HepG2 (cell line): ENCODE data around the gene ZNF383. TPM values are rescaled to one million over a fixed set of nuclear protein-coding genes. Genes with fewer than 3 reads are reported as not detected.

Experiments used
- ADNP ChIP-seq: sonication (generic); formaldehyde crosslinking; IDR thresholded peaks from 2 replicates; pipeline ENCODE4 v1.4.0; 2020; ENCODE audit warnings: missing genetic modification reagents
- ASH2L ChIP-seq: fragments of 300-600, 200-600 bp; sonication (generic); IDR thresholded peaks from 2 replicates; pipeline ENCODE4 v1.7.0; 2017; ENCODE audit warnings: low read depth, mild to moderate bottlenecking, moderate library complexity, mixed read lengths, low read length; ENCODE audit not compliant: insufficient read length
- ATF1 ChIP-seq: IDR thresholded peaks from 2 replicates; pipeline ENCODE4 v1.6.1; 2016; ENCODE audit warnings: mild to moderate bottlenecking, control low read depth
- ATF7-NPFF ChIP-seq: sonication (generic); formaldehyde crosslinking; IDR thresholded peaks from 2 replicates; pipeline ENCODE4 v1.8.1; 2023; ENCODE audit warnings: mild to moderate bottlenecking, low read depth, missing genetic modification reagents, moderate library complexity
- CCAR2 ChIP-seq: fragments of 200-400 bp; formaldehyde crosslinking; optimal IDR thresholded peaks from 2 replicates; pipeline ENCODE3; 2018; ENCODE audit warnings: low read depth, mild to moderate bottlenecking, low read length, moderate library complexity
- FLYWCH1 ChIP-seq: sonication (generic); formaldehyde crosslinking; IDR thresholded peaks from 2 replicates; pipeline ENCODE4 v1.8.1; 2023; ENCODE audit warnings: mild to moderate bottlenecking, missing genetic modification reagents
- FOXA3 ChIP-seq: IDR thresholded peaks from 2 replicates; pipeline ENCODE4 v1.6.1; 2016; ENCODE audit warnings: missing genetic modification reagents, missing compliant biosample characterization
- HCFC1 ChIP-seq: fragments of 150-350 bp; IDR thresholded peaks from 2 replicates; pipeline ENCODE4 v1.6.1; 2014; ENCODE audit warnings: low read depth, low read length
- HOXA3 ChIP-seq: sonication (generic); formaldehyde crosslinking; IDR thresholded peaks from 2 replicates; pipeline ENCODE4 v1.5.0; 2020; ENCODE audit warnings: missing genetic modification reagents
- MAZ ChIP-seq, 2 experiments: sonication (generic) in 1 of 2; formaldehyde crosslinking in 1 of 2; IDR thresholded peaks; 2 replicates each; pipeline versions ENCODE4 v1.5.0 to v1.6.1; 2012 to 2020; ENCODE audit warnings: low read depth in 2 of 2, mild to moderate bottlenecking in 2 of 2, borderline replicate concordance in 1 of 2, improper control_type of control experiment in 1 of 2, low read length in 1 of 2, missing genetic modification reagents in 1 of 2, moderate library complexity in 1 of 2
- RBFOX2 ChIP-seq: fragments of 200-400 bp; formaldehyde crosslinking; IDR thresholded peaks from 2 replicates; pipeline ENCODE4 v1.6.1; 2017; ENCODE audit warnings: low read depth, mild to moderate bottlenecking, low read length
- REPIN1 ChIP-seq: sonication (generic); formaldehyde crosslinking; IDR thresholded peaks from 2 replicates; pipeline ENCODE4 v1.8.0; 2022; ENCODE audit warnings: missing genetic modification reagents, low read depth, mild to moderate bottlenecking, borderline replicate concordance
- RFXANK ChIP-seq: IDR thresholded peaks from 2 replicates; pipeline ENCODE4 v1.6.1; 2016
- RXRA ChIP-seq: sonication (generic); formaldehyde crosslinking; IDR thresholded peaks from 2 replicates; pipeline ENCODE4 v1.5.1; 2020; ENCODE audit warnings: missing genetic modification reagents
- SNAI1 ChIP-seq: sonication (generic); formaldehyde crosslinking; IDR thresholded peaks from 2 replicates; pipeline ENCODE4 v1.5.0; 2020; ENCODE audit warnings: mild to moderate bottlenecking, missing genetic modification reagents, borderline replicate concordance
- SRY ChIP-seq: sonication (generic); formaldehyde crosslinking; IDR thresholded peaks from 2 replicates; pipeline ENCODE4 v1.8.0; 2022; ENCODE audit warnings: mild to moderate bottlenecking, missing genetic modification reagents
- STAT5B ChIP-seq: sonication (generic); formaldehyde crosslinking; IDR thresholded peaks from 2 replicates; pipeline ENCODE4 v1.4.0; 2020; ENCODE audit warnings: missing genetic modification reagents
- TOPORS ChIP-seq: sonication (generic); formaldehyde crosslinking; IDR thresholded peaks from 2 replicates; pipeline ENCODE4 v1.8.0; 2023; ENCODE audit warnings: mild to moderate bottlenecking, missing genetic modification reagents
- ZFP82 ChIP-seq: sonication (generic); formaldehyde crosslinking; IDR thresholded peaks from 2 replicates; pipeline ENCODE4 v1.5.1; 2020; ENCODE audit warnings: mild to moderate bottlenecking, missing genetic modification reagents, borderline replicate concordance
- ZNF253 ChIP-seq: sonication (generic); formaldehyde crosslinking; IDR thresholded peaks from 2 replicates; pipeline ENCODE4 v1.8.0; 2022; ENCODE audit warnings: mild to moderate bottlenecking, missing genetic modification reagents, borderline replicate concordance
- ZNF543 ChIP-seq: sonication (generic); formaldehyde crosslinking; IDR thresholded peaks from 2 replicates; pipeline ENCODE4 v1.4.0; 2020; ENCODE audit warnings: mild to moderate bottlenecking, missing genetic modification reagents
- ZNF589 ChIP-seq: sonication (generic); formaldehyde crosslinking; conservative IDR thresholded peaks from 2 replicates; pipeline ENCODE4 v1.8.0; 2022; ENCODE audit warnings: mild to moderate bottlenecking, moderate library complexity, missing genetic modification reagents
- ZNF629 ChIP-seq: sonication (generic); formaldehyde crosslinking; conservative IDR thresholded peaks from 2 replicates; pipeline ENCODE4 v1.5.0; 2020; ENCODE audit warnings: missing genetic modification reagents
- ZNF710 ChIP-seq: sonication (generic); formaldehyde crosslinking; IDR thresholded peaks from 2 replicates; pipeline ENCODE4 v1.5.0; 2020; ENCODE audit warnings: mild to moderate bottlenecking, missing genetic modification reagents, borderline replicate concordance
- polyA plus RNA-seq, 8 experiments: library from polyadenylated mRNA; depleted of rRNA in 3 of 8; stranded (reverse) in 7 of 8; unstranded in 1 of 8; fragments of >200 nt; fragmentation: Illumina TruSeq in 4 of 8; extraction: Trizol in 4 of 8; gene quantifications; 2 replicates each; pipeline versions ENCODE4 v1.2.1 to v1.2.3, GENCODE V29; 2011 to 2016; ENCODE audit warnings: low read depth in 4 of 8, missing spikeins in 1 of 8, mixed read lengths in 1 of 8; ENCODE audit not compliant: insufficient read depth in 1 of 8
- total RNA-seq, 5 experiments: library from RNA; depleted of rRNA; stranded (reverse); fragments of >200 nt; fragmentation: Illumina TruSeq; extraction: Trizol; gene quantifications; 2 replicates each; pipeline ENCODE4 v1.2.3, GENCODE V29; 2016; ENCODE audit warnings: low read depth in 1 of 5
- TF ChIP-seq, protein P1 (sequence below): sonication (generic); formaldehyde crosslinking; IDR thresholded peaks from 2 replicates; pipeline ENCODE4 v1.4.0; 2020; ENCODE audit warnings: missing genetic modification reagents
- TF ChIP-seq, protein P2 (sequence below): sonication (generic); formaldehyde crosslinking; IDR thresholded peaks from 2 replicates; pipeline ENCODE4 v1.4.0; 2020; ENCODE audit warnings: mild to moderate bottlenecking, missing genetic modification reagents

ZNF383 gene
- total and polyA plus RNA-seq, 2 of the 13 experiments (the other 11 are each of a cell fraction or from before 2014, with no cell fraction given) = 2.6 to 4.1 TPM

- TF ChIP-seq RFXANK (CRISPR knock-in tag) (no peak), ZNF710 (CRISPR knock-in tag) (no peak), MAZ (IDR thresholded peaks at IDR 0.05; ENCODE audit: borderline replicate concordance, low read depth, low read length) (no peak), MAZ (CRISPR knock-in tag; IDR thresholded peaks at IDR 0.05; ENCODE audit: low read depth) (no peak), HCFC1 (peak; percentile 92), ASH2L (peak; percentile 64), ZNF589 (CRISPR knock-in tag) (no peak), REPIN1 (peak; percentile 78; the same call in 1 of the 2 replicates), FLYWCH1 (CRISPR knock-in tag) (no peak), ZNF253 (CRISPR knock-in tag) (no peak), TOPORS (CRISPR knock-in tag) (0 out of 2 replicates have a peak, but pooled peaks have one; percentile 41), SNAI1 (0 out of 2 replicates have a peak, but pooled peaks have one; percentile 34), CCAR2 (no peak), STAT5B (CRISPR knock-in tag) (no peak), ATF1 (no peak), RXRA (0 out of 2 replicates have a peak, but pooled peaks have one; percentile 27), ZFP82 (CRISPR knock-in tag) (no peak), FOXA3 (peak; percentile 87), ADNP (CRISPR knock-in tag) (no peak), SRY (CRISPR knock-in tag) (peak; percentile 50; the same call in 1 of the 2 replicates), ATF7-NPFF (CRISPR knock-in tag) (no peak), RBFOX2 (no peak), ZNF629 (CRISPR knock-in tag) (no peak), HOXA3 (CRISPR knock-in tag) (peak; percentile 89), ZNF543 (CRISPR knock-in tag) (peak; percentile 55; the same call in 1 of the 2 replicates)
- TF ChIP-seq, protein P1, sequence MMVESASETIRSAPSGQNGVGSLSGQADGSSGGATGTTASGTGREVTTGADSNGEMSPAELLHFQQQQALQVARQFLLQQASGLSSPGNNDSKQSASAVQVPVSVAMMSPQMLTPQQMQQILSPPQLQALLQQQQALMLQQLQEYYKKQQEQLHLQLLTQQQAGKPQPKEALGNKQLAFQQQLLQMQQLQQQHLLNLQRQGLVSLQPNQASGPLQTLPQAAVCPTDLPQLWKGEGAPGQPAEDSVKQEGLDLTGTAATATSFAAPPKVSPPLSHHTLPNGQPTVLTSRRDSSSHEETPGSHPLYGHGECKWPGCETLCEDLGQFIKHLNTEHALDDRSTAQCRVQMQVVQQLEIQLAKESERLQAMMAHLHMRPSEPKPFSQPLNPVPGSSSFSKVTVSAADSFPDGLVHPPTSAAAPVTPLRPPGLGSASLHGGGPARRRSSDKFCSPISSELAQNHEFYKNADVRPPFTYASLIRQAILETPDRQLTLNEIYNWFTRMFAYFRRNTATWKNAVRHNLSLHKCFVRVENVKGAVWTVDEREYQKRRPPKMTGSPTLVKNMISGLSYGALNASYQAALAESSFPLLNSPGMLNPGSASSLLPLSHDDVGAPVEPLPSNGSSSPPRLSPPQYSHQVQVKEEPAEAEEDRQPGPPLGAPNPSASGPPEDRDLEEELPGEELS (CRISPR knock-in tag) = peak; percentile 49
- TF ChIP-seq, protein P2, sequence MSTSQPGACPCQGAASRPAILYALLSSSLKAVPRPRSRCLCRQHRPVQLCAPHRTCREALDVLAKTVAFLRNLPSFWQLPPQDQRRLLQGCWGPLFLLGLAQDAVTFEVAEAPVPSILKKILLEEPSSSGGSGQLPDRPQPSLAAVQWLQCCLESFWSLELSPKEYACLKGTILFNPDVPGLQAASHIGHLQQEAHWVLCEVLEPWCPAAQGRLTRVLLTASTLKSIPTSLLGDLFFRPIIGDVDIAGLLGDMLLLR = no peak
These were observed 45.3 kb upstream of the ZNF383 start, which contains the start of gene ZNF585A (continued) for GRCh38 chr19:37172368-37173366.
